K562 (cell line): ENCODE data around the gene TRPM2. TPM values are rescaled to one million over a fixed set of nuclear protein-coding genes. Genes with fewer than 3 reads are reported as not detected.

ENCODE experiments used
- ATAC-seq: fragments of 200-7000 bp; cut with Tn5 transposase; 3 replicates; pipeline ENCODE4 v1.9.1; 2020; ENCODE audit warnings: moderate library complexity
- BruUV-seq: library from RNA; stranded (reverse); fragments of 400-500 nt; replicated peaks from 2 replicates; lab custom pipeline; 2021; lab: Mats Ljungman, UMichigan
- CTCF ChIA-PET: fragments of 300-600 bp; formaldehyde crosslinking; extraction: SDS; loops from one replicate; lab custom pipeline; 2021; ENCODE audit warnings: low intra/inter-chr PET ratio; lab: Yijun Ruan, JAX
- POLR2A ChIA-PET: fragments of 300-600, 350-650 bp; sonication (Branson Sonifier 250); formaldehyde crosslinking; extraction: SDS; loops from one replicate; lab custom pipeline; 2021; ENCODE audit warnings: antibody characterized with exemption, inconsistent platforms; lab: Yijun Ruan, JAX
- DNase-seq, 4 experiments: peaks; one replicate each; pipeline versions ENCODE4 v3.0.0 to v3.0.0-alpha.2; 2011 to 2018; ENCODE audit warnings: low spot score in 3 of 4, mixed read lengths in 3 of 4; ENCODE audit errors: extremely low read depth in 1 of 4
- FAIRE-seq: peaks from 2 replicates; lab custom pipeline; 2011; peaks lifted over from hg19 to GRCh38; lab: Jason Lieb, UNC
- H2AFZ ChIP-seq: 2 replicates; pipeline ENCODE4 v1.6.0; 2011; ENCODE audit warnings: low read depth, low read length, control low read depth, inconsistent platforms
- H3K27ac ChIP-seq: fragments of 200-600 bp; 3 replicates; pipeline ENCODE4 v1.8.0; 2011; ENCODE audit warnings: low read depth, mild to moderate bottlenecking, control low read depth, inconsistent platforms, low read length, moderate library complexity, mixed read lengths; ENCODE audit errors: extremely low read depth
- H3K27me3 ChIP-seq, 2 experiments: fragments of 300-600 bp in 1 of 2; 2 replicates in 1 of 2; 3 replicates in 1 of 2; pipeline versions ENCODE4 v1.6.0 to v1.8.0; 2011; ENCODE audit warnings: inconsistent platforms in 2 of 2, low read length in 2 of 2, mild to moderate bottlenecking in 1 of 2, mixed read lengths in 1 of 2, moderate library complexity in 1 of 2; ENCODE audit not compliant: control insufficient read depth in 2 of 2, insufficient read depth in 2 of 2
- H3K36me3 ChIP-seq: fragments of 300-600 bp; 3 replicates; pipeline ENCODE4 v1.8.0; 2011; ENCODE audit warnings: mild to moderate bottlenecking, low read length, inconsistent platforms; ENCODE audit not compliant: control insufficient read depth, insufficient read depth
- H3K4me1 ChIP-seq, 2 experiments: fragments of 200-600 bp in 1 of 2; replicated peaks in 1 of 2; 2 replicates in 1 of 2; 3 replicates in 1 of 2; pipeline versions ENCODE4 v1.5.1 to v1.8.0; 2011; ENCODE audit warnings: inconsistent platforms in 2 of 2, low read length in 2 of 2, mild to moderate bottlenecking in 1 of 2, mixed read lengths in 1 of 2, moderate library complexity in 1 of 2; ENCODE audit not compliant: control insufficient read depth in 2 of 2, insufficient read depth in 2 of 2
- H3K4me2 ChIP-seq: 2 replicates; pipeline ENCODE4 v1.6.1; 2011; ENCODE audit warnings: low read length, control low read depth, inconsistent platforms, mixed read lengths; ENCODE audit not compliant: insufficient read depth
- H3K4me3 ChIP-seq: fragments of 200-600 bp; sonication (generic), shearing (Covaris generic); 2 replicates; pipeline ENCODE4 v1.5.1; 2016; ENCODE audit warnings: control low read depth, inconsistent platforms
- H3K79me2 ChIP-seq: fragments of 200-600 bp; 3 replicates; pipeline ENCODE4 v1.8.0; 2011; ENCODE audit warnings: low read length, inconsistent platforms; ENCODE audit not compliant: control insufficient read depth, insufficient read depth
- H3K9ac ChIP-seq, 2 experiments: 2 replicates each; pipeline versions ENCODE4 v1.6.0 to v1.6.1; 2011; ENCODE audit warnings: low read depth in 2 of 2, low read length in 2 of 2, control low read depth in 1 of 2, inconsistent platforms in 1 of 2, mild to moderate bottlenecking in 1 of 2, mixed read lengths in 1 of 2; ENCODE audit not compliant: insufficient read depth in 1 of 2
- H3K9me1 ChIP-seq: one replicate; pipeline ENCODE4 v1.6.0; 2011; ENCODE audit warnings: inconsistent platforms, mild to moderate bottlenecking, low read length, moderate library complexity; ENCODE audit not compliant: control insufficient read depth, insufficient read depth
- H3K9me3 ChIP-seq: replicated peaks from 2 replicates; pipeline ENCODE4 v1.5.1; 2011; ENCODE audit warnings: low read depth, low read length, inconsistent platforms; ENCODE audit not compliant: control insufficient read depth, insufficient read depth
- H4K20me1 ChIP-seq: replicated peaks from 2 replicates; pipeline ENCODE4 v1.6.1; 2011; ENCODE audit warnings: low read length, inconsistent platforms, mixed read lengths; ENCODE audit not compliant: control insufficient read depth, insufficient read depth
- ETV5 ChIP-seq: sonication (generic); formaldehyde crosslinking; IDR thresholded peaks from 2 replicates; pipeline ENCODE4 v1.4.0; 2020; ENCODE audit warnings: low read depth, mild to moderate bottlenecking, missing genetic modification reagents
- FOXJ2 ChIP-seq: fragments of 200-800 bp; sonication (Bioruptor generic); IDR thresholded peaks from 2 replicates; pipeline ENCODE4 v1.6.1; 2016; ENCODE audit warnings: missing genetic modification characterization, missing compliant biosample characterization
- FOXP4 ChIP-seq: sonication (generic); formaldehyde crosslinking; IDR thresholded peaks from 2 replicates; pipeline ENCODE4 v1.8.0; 2022; ENCODE audit warnings: mild to moderate bottlenecking, missing genetic modification reagents, borderline replicate concordance
- HMGXB4 ChIP-seq: sonication (generic); formaldehyde crosslinking; IDR thresholded peaks from 2 replicates; pipeline ENCODE4 v1.8.1; 2023; ENCODE audit warnings: mild to moderate bottlenecking, missing genetic modification reagents
- HNRNPUL1 ChIP-seq: fragments of 200-400 bp; formaldehyde crosslinking; IDR thresholded peaks from 2 replicates; pipeline ENCODE4 v1.6.1; 2017; ENCODE audit warnings: low read length
- MCM7 ChIP-seq, 2 experiments: fragments of 450-650 bp; IDR thresholded peaks; 2 replicates each; pipeline ENCODE4 v1.6.1; 2016 to 2018
- RFX5 ChIP-seq: IDR thresholded peaks from 2 replicates; pipeline ENCODE4 v1.6.1; 2011; ENCODE audit warnings: low read depth, mild to moderate bottlenecking, improper control_type of control experiment, low read length
- SIN3A ChIP-seq, 2 experiments: fragments of 150-350 bp in 1 of 2; IDR thresholded peaks; 2 replicates each; pipeline ENCODE4 v1.6.1; 2011 to 2016; ENCODE audit warnings: borderline replicate concordance in 2 of 2, low read depth in 2 of 2, low read length in 2 of 2, mild to moderate bottlenecking in 2 of 2, moderate library complexity in 2 of 2; ENCODE audit not compliant: control insufficient read depth in 1 of 2
- STAT5B ChIP-seq: fragments of 250-450 bp; sonication (Bioruptor Pico); IDR thresholded peaks from 2 replicates; pipeline ENCODE4 v1.8.0; 2021; ENCODE audit warnings: mild to moderate bottlenecking, inconsistent platforms
- WHSC1 ChIP-seq: IDR thresholded peaks from one replicate; pipeline ENCODE4 v1.6.1; 2012; ENCODE audit warnings: low read length, control low read depth, inconsistent platforms
- ZNF224 ChIP-seq: sonication (generic); formaldehyde crosslinking; IDR thresholded peaks from 2 replicates; pipeline ENCODE4 v1.8.0; 2022; ENCODE audit warnings: mild to moderate bottlenecking, missing genetic modification reagents
- ZNF449 ChIP-seq: fragments of 250-450 bp; sonication (Bioruptor Pico); IDR thresholded peaks from 2 replicates; pipeline ENCODE4 v1.8.0; 2022; ENCODE audit warnings: moderate library complexity, mild to moderate bottlenecking, inconsistent platforms
- WGBS: fragments of 100-300 bp; shearing (Covaris generic); methylation state at CpG from one replicate; pipeline ENCODE4 v1.1.6; 2016; ENCODE audit warnings: low coverage, mixed read lengths; ENCODE audit not compliant: insufficient coverage; ENCODE audit errors: missing lambda C conversion rate; 5-methylcytosine and 5-hydroxymethylcytosine counted together
- in situ Hi-C: fragments of 300-500 bp; cut with MboI; formaldehyde crosslinking; loops from 4 replicates; pipeline ENCODE4 v1.15.0; 2018; ENCODE audit warnings: inconsistent platforms, mixed read lengths
- intact Hi-C: fragments of 100-400 bp; cut with micrococcal nuclease; formaldehyde crosslinking; loops from 2 replicates; pipeline ENCODE4 v1.14.2; 2022
- polyA plus RNA-seq, 8 experiments: library from polyadenylated mRNA; depleted of rRNA in 4 of 8; stranded (reverse) in 5 of 8; unstranded in 3 of 8; fragments of >200 nt; fragmentation: Nextera tagmentation in 2 of 8; fragmentation: Illumina TruSeq in 1 of 8; extraction: Ambion mirVana in 2 of 8; extraction: Trizol in 1 of 8; gene quantifications; 2 replicates each; pipeline versions ENCODE4 v1.2.1 to v1.2.3, GENCODE V29; 2011 to 2014; ENCODE audit warnings: inconsistent platforms in 1 of 8, missing spikeins in 1 of 8
- total RNA-seq, 7 experiments: library from RNA; depleted of rRNA in 6 of 7; stranded (reverse); fragments of >200 nt in 6 of 7; fragmentation: Illumina TruSeq in 2 of 7; extraction: Trizol in 2 of 7; gene quantifications; 2 replicates each; pipeline versions ENCODE4 v1.2.1 to v1.2.3, GENCODE V29; 2011 to 2021; ENCODE audit warnings: low replicate concordance in 1 of 7

The TRPM2 gene
- total and polyA plus RNA-seq, 9 of the 15 experiments (the other 6 are each of a cell fraction or from before 2014, with no cell fraction given) = 0.33 to 2.1 (median 0.98) TPM; not detected in 2

GRCh38 chr21:44450402-44450801 lies 97.0 kb downstream of the TRPM2 start:
- DNase-seq = no peak
- POLR2A ChIA-PET = interaction anchor here (0.6 kb wide), 1 partner anchor 80 kb away, joined by 3 read pairs; no protein-coding TSS in a partner anchor
- Histone ChIP-seq H3K9ac (no peak overlapping the region), H2AFZ (no peak overlapping the region), H3K4me3 (no peak overlapping the region), H3K9me1 (no peaks in the 10 kb centered on the region), H3K9me3 (no peaks in the 10 kb centered on the region), H3K27ac (no peak overlapping the region), H3K27me3 (peaks cover 42 to 62% of the 10 kb centered on the region in 2 experiments), H3K79me2 (no peaks in the 10 kb centered on the region), H3K36me3 (no peaks in the 10 kb centered on the region), H4K20me1 (no peaks in the 10 kb centered on the region), H3K4me2 (no peak overlapping the region), H3K4me1 (peaks cover 0 to 7% of the 10 kb centered on the region in 2 experiments; a peak in 1 of 5 replicates)
- BruUV-seq = no TSS peak
- FAIRE-seq = no peak
- CTCF ChIA-PET = no interaction called here
- intact Hi-C loops (no loop called here), in situ Hi-C loops (no loop called here)
- ATAC-seq = no peak
- WGBS = 1% methylated on average over 14 of the region's 14 CpGs
- no peak for TF ChIP-seq WHSC1
- TF ChIP-seq FOXP4 (CRISPR knock-in tag) = no peak
- no peak for TF ChIP-seq ZNF224 (CRISPR knock-in tag)
- no peak for TF ChIP-seq STAT5B (CRISPR knock-in tag)
- TF ChIP-seq ZNF449 (CRISPR knock-in tag) = no peak
- TF ChIP-seq RFX5 = no peak
- TF ChIP-seq SIN3A (IDR thresholded peaks at IDR 0.05; ENCODE audit: borderline replicate concordance in 2 of 2, control insufficient read depth in 1 of 2, low read depth in 2 of 2, low read length in 2 of 2) = no peak
- no peak for TF ChIP-seq HNRNPUL1
- no peak for TF ChIP-seq MCM7 (IDR thresholded peaks at IDR 0.05)
- no peak for TF ChIP-seq HMGXB4 (CRISPR knock-in tag)
- TF ChIP-seq ETV5 = no peak
- TF ChIP-seq FOXJ2 = no peak
